ENCODE measurements around the gene HOXB6. TPM values are rescaled to one million over a fixed set of nuclear protein-coding genes. Genes with fewer than 3 reads are reported as not detected.

HOXB6 gene
- total and polyA plus RNA-seq, 4 donors, result 0.17 to 1.1 (median 0.46) TPM

GRCh38 chr17:48627118-48627597 is 22.4 kb upstream of the HOXB6 start:
- no peak overlapping the region for H3K4me3 ChIP-seq (ENCODE audit: low read depth in 1 of 3, low read length in 3 of 3)
- H3K27ac ChIP-seq (ENCODE audit: low read depth in 1 of 2, low read length in 2 of 2), result no peak overlapping the region
- H3K36me3 ChIP-seq (ENCODE audit: control insufficient read depth in 4 of 4, insufficient read depth in 3 of 4, low read depth in 1 of 4, low read length in 3 of 4), result no peaks in the 10 kb centered on the region
- no peak overlapping the region for H3K9ac ChIP-seq (ENCODE audit: low read depth in 1 of 2, low read length in 2 of 2)
- 18% methylated on average over 5 of the region's 5 CpGs for WGBS
- DNase-seq (ENCODE audit: low spot score), result no peak
- H3K4me1 ChIP-seq (ENCODE audit: control insufficient read depth in 4 of 4, insufficient read depth in 4 of 4, low read length in 3 of 4), result peaks cover 7 to 14% (median 13%) of the 10 kb centered on the region in 4 donors
- H3K9me3 ChIP-seq (ENCODE audit: control insufficient read depth in 4 of 4, low read length in 3 of 4), result no peaks in the 10 kb centered on the region
- peaks cover 4 to 54% (median 41%) of the 10 kb centered on the region in 4 donors for H3K27me3 ChIP-seq (ENCODE audit: control insufficient read depth in 4 of 4, insufficient read depth in 4 of 4, low read length in 3 of 4)
- TF ChIP-seq TAF1 (conservative IDR thresholded peaks at IDR 0.05), result no peak
- no peak for TF ChIP-seq RAD21 (IDR thresholded peaks at IDR 0.05)
- no peak for TF ChIP-seq RXRA (IDR thresholded peaks at IDR 0.05)
- TF ChIP-seq FOXA2 (IDR thresholded peaks at IDR 0.05), result no peak
- TF ChIP-seq SP1 (IDR thresholded peaks at IDR 0.05), result no peak
- TF ChIP-seq FOXA1 (IDR thresholded peaks at IDR 0.05), result no peak
- TF ChIP-seq JUND (IDR thresholded peaks at IDR 0.05), result no peak
- no peak for TF ChIP-seq HNF4A (conservative IDR thresholded peaks at IDR 0.05)
- TF ChIP-seq GABPA (IDR thresholded peaks at IDR 0.05 in 1 of 2, conservative IDR thresholded peaks at IDR 0.05 in 1 of 2), result no peak
- TF ChIP-seq EGR1 (IDR thresholded peaks at IDR 0.05; ENCODE audit: low read depth in 2 of 2), result no peak
- TF ChIP-seq ATF3 (IDR thresholded peaks at IDR 0.05), result no peak
- no peak for TF ChIP-seq ZBTB33 (IDR thresholded peaks at IDR 0.05)
- no peak for TF ChIP-seq CTCF (IDR thresholded peaks at IDR 0.05; ENCODE audit: low read depth, low read length, missing input control)
- no peak for TF ChIP-seq NR2F2 (IDR thresholded peaks at IDR 0.05)
- TF ChIP-seq MAX (IDR thresholded peaks at IDR 0.05), result no peak
- no peak for TF ChIP-seq HNF4G (IDR thresholded peaks at IDR 0.05)
- no peak for TF ChIP-seq REST (IDR thresholded peaks at IDR 0.05)
- TF ChIP-seq YY1 (IDR thresholded peaks at IDR 0.05), result no peak
